SK-N-SH treated with all-trans-retinoic acid at 6 μM for 48 hours (cell line): ENCODE results near the gene SASH1.

Experiments used
- ATAC-seq: fragments of 200-7000 bp; cut with Tn5 transposase; 3 replicates; pipeline ENCODE4 v1.9.1; 2020; ENCODE audit warnings: mild to moderate bottlenecking, moderate library complexity
- ARNTL ChIP-seq: fragments of 450-650 bp; formaldehyde crosslinking; IDR thresholded peaks from 2 replicates; pipeline ENCODE4 v1.5.0; 2020; ENCODE audit warnings: low read depth, mild to moderate bottlenecking, moderate library complexity, borderline replicate concordance
- BACH2 ChIP-seq: fragments of 250-450 bp; sonication (Bioruptor Pico); IDR thresholded peaks from 2 replicates; pipeline ENCODE4 v1.9.0; 2021; ENCODE audit warnings: mild to moderate bottlenecking, borderline replicate concordance
- CREB5 ChIP-seq: fragments of 250-450 bp; sonication (Bioruptor Pico); IDR thresholded peaks from 2 replicates; pipeline ENCODE4 v1.5.1; 2020; ENCODE audit warnings: low read depth, mild to moderate bottlenecking, moderate library complexity
- CSDC2 ChIP-seq: fragments of 250-450 bp; sonication (Bioruptor Pico); IDR thresholded peaks from 2 replicates; pipeline ENCODE4 v1.5.0; 2020; ENCODE audit warnings: mild to moderate bottlenecking, moderate library complexity
- CSRNP3 ChIP-seq: fragments of 250-450 bp; sonication (Bioruptor Pico); IDR thresholded peaks from 2 replicates; pipeline ENCODE4 v1.5.1; 2021; ENCODE audit warnings: mild to moderate bottlenecking, moderate library complexity
- ESRRG ChIP-seq: fragments of 250-450 bp; sonication (Bioruptor Pico); IDR thresholded peaks from 2 replicates; pipeline ENCODE4 v1.6.1; 2021; ENCODE audit warnings: mild to moderate bottlenecking
- GLIS3 ChIP-seq: fragments of 250-450 bp; sonication (Bioruptor Pico); IDR thresholded peaks from 2 replicates; pipeline ENCODE4 v1.5.0; 2020; ENCODE audit warnings: mild to moderate bottlenecking, moderate library complexity
- ISL1 ChIP-seq: fragments of 250-450 bp; sonication (Bioruptor Pico); IDR thresholded peaks from 2 replicates; pipeline ENCODE4 v2.1.2; 2022; ENCODE audit warnings: mild to moderate bottlenecking, moderate library complexity
- PATZ1 ChIP-seq: fragments of 250-450 bp; sonication (Bioruptor Pico); IDR thresholded peaks from 2 replicates; pipeline ENCODE4 v1.8.0; 2020; ENCODE audit warnings: mild to moderate bottlenecking, moderate library complexity, borderline replicate concordance
- POU6F1 ChIP-seq: fragments of 250-450 bp; sonication (Bioruptor Pico); IDR thresholded peaks from 2 replicates; pipeline ENCODE4 v1.8.0; 2021; ENCODE audit warnings: low read depth, mild to moderate bottlenecking, moderate library complexity, borderline replicate concordance
- RARB ChIP-seq: fragments of 250-450 bp; sonication (Bioruptor Pico); IDR thresholded peaks from 2 replicates; pipeline ENCODE4 v1.8.0; 2021; ENCODE audit warnings: mild to moderate bottlenecking, moderate library complexity
- SNAI2 ChIP-seq: fragments of 250-450 bp; sonication (Bioruptor Pico); IDR thresholded peaks from 2 replicates; pipeline ENCODE4 v1.5.0; 2020; ENCODE audit warnings: mild to moderate bottlenecking, moderate library complexity
- TCF4 ChIP-seq: fragments of 250-450 bp; sonication (Bioruptor Pico); IDR thresholded peaks from 2 replicates; pipeline ENCODE4 v1.8.0; 2021; ENCODE audit warnings: mild to moderate bottlenecking, moderate library complexity, borderline replicate concordance
- TOX ChIP-seq: fragments of 250-450 bp; sonication (Bioruptor Pico); IDR thresholded peaks from 2 replicates; pipeline ENCODE4 v1.8.0; 2021; ENCODE audit warnings: mild to moderate bottlenecking, moderate library complexity, borderline replicate concordance
- TSHZ2 ChIP-seq: fragments of 250-450 bp; sonication (Bioruptor Pico); IDR thresholded peaks from 2 replicates; pipeline ENCODE4 v1.5.0; 2020; ENCODE audit warnings: mild to moderate bottlenecking, moderate library complexity
- ZC3H10 ChIP-seq: fragments of 250-450 bp; sonication (Bioruptor Pico); IDR thresholded peaks from 2 replicates; pipeline ENCODE4 v1.5.1; 2021; ENCODE audit warnings: mild to moderate bottlenecking, moderate library complexity
- ZFP3 ChIP-seq: fragments of 250-450 bp; sonication (Bioruptor Pico); IDR thresholded peaks from 2 replicates; pipeline ENCODE4 v1.5.0; 2020; ENCODE audit warnings: mild to moderate bottlenecking, moderate library complexity
- ZFP30 ChIP-seq: fragments of 450-650 bp; formaldehyde crosslinking; IDR thresholded peaks from 2 replicates; pipeline ENCODE4 v1.5.0; 2022; ENCODE audit warnings: mild to moderate bottlenecking, moderate library complexity
- ZNF565 ChIP-seq: fragments of 450-650 bp; formaldehyde crosslinking; conservative IDR thresholded peaks from 2 replicates; pipeline ENCODE4 v1.5.0; 2020; ENCODE audit warnings: low read depth, mild to moderate bottlenecking, moderate library complexity
- ZNF70 ChIP-seq: fragments of 450-650 bp; formaldehyde crosslinking; IDR thresholded peaks from 2 replicates; pipeline ENCODE4 v1.5.0; 2020; ENCODE audit warnings: mild to moderate bottlenecking, moderate library complexity
- ZNF8 ChIP-seq: fragments of 450-650 bp; formaldehyde crosslinking; IDR thresholded peaks from 2 replicates; pipeline ENCODE4 v1.5.0; 2020; ENCODE audit warnings: mild to moderate bottlenecking, moderate library complexity

Gene SASH1

GRCh38 chr6:148395583-148396101, 53.0 kb downstream of the SASH1 start:
- TF ChIP-seq ZFP3 (CRISPR knock-in tag) (no peak), BACH2 (no peak), CSRNP3 (no peak), TCF4 (CRISPR knock-in tag) (no peak), POU6F1 (CRISPR knock-in tag) (no peak), ISL1 (CRISPR knock-in tag) (no peak), PATZ1 (CRISPR knock-in tag) (no peak), ZNF565 (CRISPR knock-in tag) (no peak), ESRRG (no peak), ZNF8 (CRISPR knock-in tag) (no peak), ZFP30 (CRISPR knock-in tag) (no peak), ZNF70 (no peak), CSDC2 (CRISPR knock-in tag) (no peak), ARNTL (CRISPR knock-in tag) (no peak), GLIS3 (CRISPR knock-in tag) (no peak), ZC3H10 (CRISPR knock-in tag) (no peak), CREB5 (CRISPR knock-in tag) (no peak), TSHZ2 (CRISPR knock-in tag) (no peak), RARB (CRISPR knock-in tag) (no peak), TOX (CRISPR knock-in tag) (no peak)
- TF ChIP-seq, all 23 proteins: peak for 0
- no peak for ATAC-seq

- ATAC-seq, result no peak
Measured at GRCh38 chr6:148396411-148396810, 53.8 kb downstream of the SASH1 start.

More at GRCh38 chr6:148396411-148396810, 53.8 kb downstream of the SASH1 start:
- TF ChIP-seq ZFP30 (CRISPR knock-in tag) (no peak), ISL1 (CRISPR knock-in tag) (no peak), PATZ1 (CRISPR knock-in tag) (no peak), SNAI2 (CRISPR knock-in tag) (no peak), GLIS3 (CRISPR knock-in tag) (no peak), CREB5 (CRISPR knock-in tag) (no peak), ZNF565 (CRISPR knock-in tag) (no peak), TCF4 (CRISPR knock-in tag) (no peak)
